H1 (cell line): ENCODE results near the gene IL16. TPM values are rescaled to one million over a fixed set of nuclear protein-coding genes. Genes with fewer than 3 reads are reported as not detected.
A peak's percentile ranks its signal among the peaks of the same experiment; 100 is the strongest.

Experiments used
- BRCA1 ChIP-seq: IDR thresholded peaks from 2 replicates; pipeline ENCODE4 v1.6.1; 2012; ENCODE audit warnings: low read depth, low read length, improper control_type of control experiment
- CEBPB ChIP-seq: IDR thresholded peaks from 2 replicates; pipeline ENCODE4 v1.6.1; 2012; ENCODE audit warnings: low read depth, low read length
- CHD2 ChIP-seq: IDR thresholded peaks from 2 replicates; pipeline ENCODE4 v1.6.1; 2012; ENCODE audit warnings: low read length, improper control_type of control experiment
- HDAC6 ChIP-seq: IDR thresholded peaks from one replicate; pipeline ENCODE4 v1.7.1; 2012; ENCODE audit warnings: low read depth, mild to moderate bottlenecking, inconsistent platforms, low read length, moderate library complexity
- KDM4A ChIP-seq: IDR thresholded peaks from one replicate; pipeline ENCODE4 v1.7.1; 2012; ENCODE audit warnings: low read depth, mild to moderate bottlenecking, moderate library complexity, low read length, inconsistent platforms; ENCODE audit not compliant: severe bottlenecking
- NANOG ChIP-seq: IDR thresholded peaks from 2 replicates; pipeline ENCODE4 v1.6.1; 2011; ENCODE audit warnings: low read length, low read depth, mild to moderate bottlenecking, inconsistent platforms; ENCODE audit not compliant: insufficient read depth, poor library complexity, severe bottlenecking
- NRF1 ChIP-seq: IDR thresholded peaks from 2 replicates; pipeline ENCODE4 v1.6.1; 2011; ENCODE audit warnings: mild to moderate bottlenecking, low read depth, low read length, improper control_type of control experiment
- POLR2A ChIP-seq, 2 experiments: IDR thresholded peaks; 1 replicate in 1 of 2; 2 replicates in 1 of 2; pipeline ENCODE4 v1.6.1; 2011; ENCODE audit warnings: low read depth in 2 of 2, low read length in 2 of 2, mild to moderate bottlenecking in 2 of 2; ENCODE audit errors: control extremely low read depth in 1 of 2
- POU5F1 ChIP-seq: IDR thresholded peaks from 2 replicates; pipeline ENCODE4 v1.6.1; 2011; ENCODE audit warnings: low read depth, mild to moderate bottlenecking, low read length, moderate library complexity
- RXRA ChIP-seq: IDR thresholded peaks from 2 replicates; pipeline ENCODE4 v1.6.1; 2011; ENCODE audit warnings: low read depth, mild to moderate bottlenecking, low read length, moderate library complexity; ENCODE audit not compliant: insufficient read depth
- SIRT6 ChIP-seq: IDR thresholded peaks from one replicate; pipeline ENCODE4 v1.7.1; 2012; ENCODE audit warnings: low read length, inconsistent platforms
- SIX5 ChIP-seq: IDR thresholded peaks from 2 replicates; pipeline ENCODE4 v1.6.1; 2011; ENCODE audit warnings: mild to moderate bottlenecking, low read depth, low read length
- SP2 ChIP-seq: IDR thresholded peaks from 2 replicates; pipeline ENCODE4 v1.6.1; 2012; ENCODE audit warnings: mild to moderate bottlenecking, low read length, inconsistent platforms
- SP4 ChIP-seq: IDR thresholded peaks from 2 replicates; pipeline ENCODE4 v1.6.1; 2012; ENCODE audit warnings: low read length, inconsistent platforms
- SRF ChIP-seq: IDR thresholded peaks from 2 replicates; pipeline ENCODE4 v1.6.1; 2011; ENCODE audit warnings: mild to moderate bottlenecking, low read depth, low read length, moderate library complexity
- ZNF274 ChIP-seq: IDR thresholded peaks from 2 replicates; pipeline ENCODE4 v1.7.0; 2012; ENCODE audit warnings: low read length, borderline replicate concordance; ENCODE audit errors: extremely low read depth
- polyA plus RNA-seq, 7 experiments: library from polyadenylated mRNA; depleted of rRNA in 3 of 7; stranded (reverse) in 5 of 7; unstranded in 2 of 7; fragments of >200 nt in 5 of 7; fragments of 200-250 nt in 2 of 7; gene quantifications; 1 replicate in 5 of 7; 2 replicates in 1 of 7; 4 replicates in 1 of 7; pipeline versions ENCODE4 v1.2.1 to v1.2.3, GENCODE V29; 2011 to 2013; ENCODE audit warnings: missing spikeins in 2 of 7, mixed read lengths in 2 of 7
- total RNA-seq: library from RNA; stranded (reverse); fragmentation: NEBNext Ultra II Directional; extraction: Animal tissue kit (Norgen Biotek cat#: 25700); gene quantifications from 2 replicates; pipeline ENCODE4 v1.2.1, GENCODE V29; 2021
- TF ChIP-seq, protein P1 (sequence below): IDR thresholded peaks from 2 replicates; pipeline ENCODE4 v1.6.1; 2011; ENCODE audit warnings: low read length, improper control_type of control experiment
- TF ChIP-seq, protein P2 (sequence below), 3 experiments: IDR thresholded peaks; 1 replicate in 2 of 3; 2 replicates in 1 of 3; pipeline versions ENCODE4 v1.5.1 to v1.6.1; 2011; ENCODE audit warnings: low read length in 3 of 3, mild to moderate bottlenecking in 3 of 3, inconsistent platforms in 2 of 3, low read depth in 1 of 3, moderate library complexity in 1 of 3; ENCODE audit not compliant: insufficient read depth in 1 of 3; ENCODE audit errors: control extremely low read depth in 1 of 3
- TF ChIP-seq, protein P3 (sequence below): IDR thresholded peaks from 2 replicates; pipeline ENCODE4 v1.6.1; 2012; ENCODE audit warnings: inconsistent platforms
- TF ChIP-seq, protein P4 (sequence below): IDR thresholded peaks from 2 replicates; pipeline ENCODE4 v1.6.1; 2012; ENCODE audit warnings: low read length, inconsistent platforms

IL16 gene
- total and polyA plus RNA-seq, 2 of the 8 experiments (the other 6 are each of a cell fraction or from before 2014, with no cell fraction given): 0.03 to 0.09 TPM

- TF ChIP-seq, protein P1, sequence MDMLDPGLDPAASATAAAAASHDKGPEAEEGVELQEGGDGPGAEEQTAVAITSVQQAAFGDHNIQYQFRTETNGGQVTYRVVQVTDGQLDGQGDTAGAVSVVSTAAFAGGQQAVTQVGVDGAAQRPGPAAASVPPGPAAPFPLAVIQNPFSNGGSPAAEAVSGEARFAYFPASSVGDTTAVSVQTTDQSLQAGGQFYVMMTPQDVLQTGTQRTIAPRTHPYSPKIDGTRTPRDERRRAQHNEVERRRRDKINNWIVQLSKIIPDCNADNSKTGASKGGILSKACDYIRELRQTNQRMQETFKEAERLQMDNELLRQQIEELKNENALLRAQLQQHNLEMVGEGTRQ: no peak
- no peak for TF ChIP-seq SIRT6
- no peak for TF ChIP-seq HDAC6
- no peak for TF ChIP-seq KDM4A
- TF ChIP-seq, protein P2, sequence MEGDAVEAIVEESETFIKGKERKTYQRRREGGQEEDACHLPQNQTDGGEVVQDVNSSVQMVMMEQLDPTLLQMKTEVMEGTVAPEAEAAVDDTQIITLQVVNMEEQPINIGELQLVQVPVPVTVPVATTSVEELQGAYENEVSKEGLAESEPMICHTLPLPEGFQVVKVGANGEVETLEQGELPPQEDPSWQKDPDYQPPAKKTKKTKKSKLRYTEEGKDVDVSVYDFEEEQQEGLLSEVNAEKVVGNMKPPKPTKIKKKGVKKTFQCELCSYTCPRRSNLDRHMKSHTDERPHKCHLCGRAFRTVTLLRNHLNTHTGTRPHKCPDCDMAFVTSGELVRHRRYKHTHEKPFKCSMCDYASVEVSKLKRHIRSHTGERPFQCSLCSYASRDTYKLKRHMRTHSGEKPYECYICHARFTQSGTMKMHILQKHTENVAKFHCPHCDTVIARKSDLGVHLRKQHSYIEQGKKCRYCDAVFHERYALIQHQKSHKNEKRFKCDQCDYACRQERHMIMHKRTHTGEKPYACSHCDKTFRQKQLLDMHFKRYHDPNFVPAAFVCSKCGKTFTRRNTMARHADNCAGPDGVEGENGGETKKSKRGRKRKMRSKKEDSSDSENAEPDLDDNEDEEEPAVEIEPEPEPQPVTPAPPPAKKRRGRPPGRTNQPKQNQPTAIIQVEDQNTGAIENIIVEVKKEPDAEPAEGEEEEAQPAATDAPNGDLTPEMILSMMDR (IDR thresholded peaks at IDR 0.05; ENCODE audit: control extremely low read depth in 1 of 3, insufficient read depth in 1 of 3, low read depth in 1 of 3, low read length in 3 of 3): peak; percentile 84 to 98 (median 98)
- TF ChIP-seq SRF: peak; percentile 78
- no peak for TF ChIP-seq BRCA1
- no peak for TF ChIP-seq ZNF274
- no peak for TF ChIP-seq SP2
- no peak for TF ChIP-seq SP4
- TF ChIP-seq, protein P3, sequence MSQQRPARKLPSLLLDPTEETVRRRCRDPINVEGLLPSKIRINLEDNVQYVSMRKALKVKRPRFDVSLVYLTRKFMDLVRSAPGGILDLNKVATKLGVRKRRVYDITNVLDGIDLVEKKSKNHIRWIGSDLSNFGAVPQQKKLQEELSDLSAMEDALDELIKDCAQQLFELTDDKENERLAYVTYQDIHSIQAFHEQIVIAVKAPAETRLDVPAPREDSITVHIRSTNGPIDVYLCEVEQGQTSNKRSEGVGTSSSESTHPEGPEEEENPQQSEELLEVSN: no peak
- no peak for TF ChIP-seq POU5F1
- TF ChIP-seq NANOG: no peak
- no peak for TF ChIP-seq NRF1
- TF ChIP-seq POLR2A (IDR thresholded peaks at IDR 0.05; ENCODE audit: control extremely low read depth in 1 of 2, low read depth in 2 of 2, low read length in 2 of 2): no peak
- TF ChIP-seq RXRA: no peak
- no peak for TF ChIP-seq CEBPB
- TF ChIP-seq SIX5: no peak
- TF ChIP-seq, protein P4, sequence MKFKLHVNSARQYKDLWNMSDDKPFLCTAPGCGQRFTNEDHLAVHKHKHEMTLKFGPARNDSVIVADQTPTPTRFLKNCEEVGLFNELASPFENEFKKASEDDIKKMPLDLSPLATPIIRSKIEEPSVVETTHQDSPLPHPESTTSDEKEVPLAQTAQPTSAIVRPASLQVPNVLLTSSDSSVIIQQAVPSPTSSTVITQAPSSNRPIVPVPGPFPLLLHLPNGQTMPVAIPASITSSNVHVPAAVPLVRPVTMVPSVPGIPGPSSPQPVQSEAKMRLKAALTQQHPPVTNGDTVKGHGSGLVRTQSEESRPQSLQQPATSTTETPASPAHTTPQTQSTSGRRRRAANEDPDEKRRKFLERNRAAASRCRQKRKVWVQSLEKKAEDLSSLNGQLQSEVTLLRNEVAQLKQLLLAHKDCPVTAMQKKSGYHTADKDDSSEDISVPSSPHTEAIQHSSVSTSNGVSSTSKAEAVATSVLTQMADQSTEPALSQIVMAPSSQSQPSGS: no peak
- TF ChIP-seq CHD2: no peak
These were observed 78.4 kb downstream of the IL16 start (continued) for GRCh38 chr15:81274931-81275707.
